Measurements from ENCODE around the gene TLL1. TPM values are rescaled to one million over a fixed set of nuclear protein-coding genes. Genes with fewer than 3 reads are reported as not detected.

The TLL1 gene
- total and polyA plus RNA-seq, 4 donors: 0.04 to 0.25 (median 0.05) TPM; not detected in 1

DNA sequence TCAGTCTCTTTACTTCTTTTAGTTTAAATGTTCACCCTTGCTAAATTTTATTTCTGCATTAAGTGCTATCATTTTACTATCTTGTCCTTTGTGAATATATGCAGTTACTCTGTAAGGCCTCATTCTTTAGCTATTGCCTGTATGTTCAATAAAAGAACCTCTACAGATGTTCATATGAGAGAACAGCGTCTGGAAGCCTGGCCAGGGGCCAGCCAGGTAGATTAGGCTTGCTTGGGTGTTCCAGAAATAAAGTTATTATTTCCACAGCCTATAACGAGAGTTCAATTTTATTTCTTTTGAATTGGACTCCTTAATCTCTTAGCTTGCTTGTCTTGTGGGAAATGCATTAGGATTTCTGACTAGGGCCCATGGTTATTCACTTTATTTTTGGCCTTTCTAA, 214.5 kb downstream of the TLL1 start:
- H3K27me3 ChIP-seq (ENCODE audit: control insufficient read depth in 4 of 4, insufficient read depth in 4 of 4, low read length in 3 of 4): no peaks in the 10 kb centered on the region
- H3K9ac ChIP-seq (ENCODE audit: low read depth in 1 of 2, low read length in 2 of 2): no peak overlapping the region
- 77% methylated on average over 2 of the region's 2 CpGs for WGBS
- no peaks in the 10 kb centered on the region for H3K9me3 ChIP-seq (ENCODE audit: control insufficient read depth in 4 of 4, low read length in 3 of 4)
- TF ChIP-seq EGR1 (IDR thresholded peaks at IDR 0.05; ENCODE audit: low read depth in 2 of 2): no peak
- TF ChIP-seq ZBTB33 (IDR thresholded peaks at IDR 0.05): no peak
- no peak for TF ChIP-seq RXRA (IDR thresholded peaks at IDR 0.05)
- no peak for TF ChIP-seq YY1 (IDR thresholded peaks at IDR 0.05)
- no peak for TF ChIP-seq SP1 (IDR thresholded peaks at IDR 0.05)
- no peak for TF ChIP-seq FOXA1 (IDR thresholded peaks at IDR 0.05)
- TF ChIP-seq, protein P1, sequence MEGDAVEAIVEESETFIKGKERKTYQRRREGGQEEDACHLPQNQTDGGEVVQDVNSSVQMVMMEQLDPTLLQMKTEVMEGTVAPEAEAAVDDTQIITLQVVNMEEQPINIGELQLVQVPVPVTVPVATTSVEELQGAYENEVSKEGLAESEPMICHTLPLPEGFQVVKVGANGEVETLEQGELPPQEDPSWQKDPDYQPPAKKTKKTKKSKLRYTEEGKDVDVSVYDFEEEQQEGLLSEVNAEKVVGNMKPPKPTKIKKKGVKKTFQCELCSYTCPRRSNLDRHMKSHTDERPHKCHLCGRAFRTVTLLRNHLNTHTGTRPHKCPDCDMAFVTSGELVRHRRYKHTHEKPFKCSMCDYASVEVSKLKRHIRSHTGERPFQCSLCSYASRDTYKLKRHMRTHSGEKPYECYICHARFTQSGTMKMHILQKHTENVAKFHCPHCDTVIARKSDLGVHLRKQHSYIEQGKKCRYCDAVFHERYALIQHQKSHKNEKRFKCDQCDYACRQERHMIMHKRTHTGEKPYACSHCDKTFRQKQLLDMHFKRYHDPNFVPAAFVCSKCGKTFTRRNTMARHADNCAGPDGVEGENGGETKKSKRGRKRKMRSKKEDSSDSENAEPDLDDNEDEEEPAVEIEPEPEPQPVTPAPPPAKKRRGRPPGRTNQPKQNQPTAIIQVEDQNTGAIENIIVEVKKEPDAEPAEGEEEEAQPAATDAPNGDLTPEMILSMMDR (IDR thresholded peaks at IDR 0.05; ENCODE audit: low read depth, low read length, missing input control): no peak
- no peak for TF ChIP-seq HNF4A (conservative IDR thresholded peaks at IDR 0.05)
- TF ChIP-seq FOXA2 (IDR thresholded peaks at IDR 0.05): no peak
- TF ChIP-seq RAD21 (IDR thresholded peaks at IDR 0.05): no peak
- TF ChIP-seq HNF4G (IDR thresholded peaks at IDR 0.05): no peak
- H3K36me3 ChIP-seq (ENCODE audit: control insufficient read depth in 4 of 4, insufficient read depth in 3 of 4, low read depth in 1 of 4, low read length in 3 of 4): no peaks in the 10 kb centered on the region
- H3K4me1 ChIP-seq (ENCODE audit: control insufficient read depth in 4 of 4, insufficient read depth in 4 of 4, low read length in 3 of 4): no peaks in the 10 kb centered on the region
- no peak for DNase-seq (ENCODE audit: low spot score)
- H3K4me3 ChIP-seq (ENCODE audit: low read depth in 1 of 3, low read length in 3 of 3): no peak overlapping the region
- no peak overlapping the region for H3K27ac ChIP-seq (ENCODE audit: low read depth in 1 of 2, low read length in 2 of 2)

GRCh38 chr4:166088576-166088975, 215.5 kb downstream of the TLL1 start:
- WGBS: 61% methylated on average over 4 of the region's 4 CpGs
- Histone ChIP-seq H3K36me3 (ENCODE audit: control insufficient read depth in 4 of 4, insufficient read depth in 3 of 4, low read depth in 1 of 4, low read length in 3 of 4) (no peaks in the 10 kb centered on the region), H3K4me1 (ENCODE audit: control insufficient read depth in 4 of 4, insufficient read depth in 4 of 4, low read length in 3 of 4) (no peaks in the 10 kb centered on the region), H3K4me3 (ENCODE audit: low read depth in 1 of 3, low read length in 3 of 3) (no peak overlapping the region), H3K9me3 (ENCODE audit: control insufficient read depth in 4 of 4, low read length in 3 of 4) (no peaks in the 10 kb centered on the region), H3K27me3 (ENCODE audit: control insufficient read depth in 4 of 4, insufficient read depth in 4 of 4, low read length in 3 of 4) (no peaks in the 10 kb centered on the region), H3K27ac (ENCODE audit: low read depth in 1 of 2, low read length in 2 of 2) (no peak overlapping the region), H3K9ac (ENCODE audit: low read depth in 1 of 2, low read length in 2 of 2) (no peak overlapping the region)
- DNase-seq (ENCODE audit: low spot score): no peak
- TF ChIP-seq TAF1 (conservative IDR thresholded peaks at IDR 0.05) (no peak), HNF4A (conservative IDR thresholded peaks at IDR 0.05) (no peak), REST (IDR thresholded peaks at IDR 0.05) (no peak), RXRA (IDR thresholded peaks at IDR 0.05) (no peak), FOXA2 (IDR thresholded peaks at IDR 0.05) (no peak), GABPA (IDR thresholded peaks at IDR 0.05 in 1 of 2, conservative IDR thresholded peaks at IDR 0.05 in 1 of 2) (no peak), JUND (IDR thresholded peaks at IDR 0.05) (no peak), SP1 (IDR thresholded peaks at IDR 0.05) (no peak), HNF4G (IDR thresholded peaks at IDR 0.05) (no peak), RAD21 (IDR thresholded peaks at IDR 0.05) (no peak), MAX (IDR thresholded peaks at IDR 0.05) (no peak)
- TF ChIP-seq, protein P1 (IDR thresholded peaks at IDR 0.05; ENCODE audit: low read depth, low read length, missing input control): no peak
